Stimulated activated effector memory CD8-positive, alpha-beta T cell treated with anti-CD3 and anti-CD28 coated beads, Interleukin-12 subunit alpha, Interleukin-12 subunit beta, amount 100 ng/mL, for 72 hours (primary cell): ENCODE results near the gene CCDC91.
A peak's percentile ranks its signal among the peaks of the same experiment; 100 is the strongest.
"Not testable (repeated sequence)": the region's sequence is repeated elsewhere in the genome, so short reads cannot be mapped to it uniquely, and the experiment has no call there.

Source experiments
- ATAC-seq: fragments of 150-1000 bp; cut with Tn5 transposase; 2 replicates; pipeline ENCODE4 v1.10.0; 2021
- DNase-seq, 2 donors: peaks; one replicate each; pipeline ENCODE4 v3.0.0; 2021 to 2022; ENCODE audit warnings: low spot score in 2 of 2
- H3K27ac Mint-ChIP-seq: one replicate; pipeline ENCODE4 v1.8.0; 2022; ENCODE audit warnings: mild to moderate bottlenecking, mixed read lengths
- H3K36me3 Mint-ChIP-seq: one replicate; pipeline ENCODE4 v1.8.0; 2022; ENCODE audit warnings: mild to moderate bottlenecking, mixed read lengths
- H3K4me1 Mint-ChIP-seq: one replicate; pipeline ENCODE4 v1.8.0; 2022; ENCODE audit warnings: mixed read lengths
- H3K4me3 Mint-ChIP-seq: one replicate; pipeline ENCODE4 v1.8.0; 2022; ENCODE audit warnings: mild to moderate bottlenecking, mixed read lengths
- H3K9me3 Mint-ChIP-seq: one replicate; pipeline ENCODE4 v1.8.0; 2022; ENCODE audit warnings: mixed read lengths

Gene CCDC91

GRCh38 chr12:28379779-28380178 is 189.5 kb downstream of the CCDC91 start:
- DNase-seq, H3K9me3 Mint-ChIP-seq, H3K4me3 Mint-ChIP-seq, H3K4me1 Mint-ChIP-seq, H3K36me3 Mint-ChIP-seq, H3K27ac Mint-ChIP-seq, ATAC-seq: not testable (repeated sequence)

- Mint-ChIP-seq H3K27ac (no peak overlapping the region), H3K4me3 (no peak overlapping the region), H3K9me3 (no peaks in the 10 kb centered on the region), H3K36me3 (no peaks in the 10 kb centered on the region), H3K4me1 (no peaks in the 10 kb centered on the region)
- DNase-seq, result no peak
- ATAC-seq, result no peak
These were observed 193.1 kb downstream of the CCDC91 start for GRCh38 chr12:28383368-28383767.

GRCh38 chr12:28388879-28389278 is 198.6 kb downstream of the CCDC91 start:
- DNase-seq (no peak), ATAC-seq (no peak)
- no peaks in the 10 kb centered on the region for H3K4me1 Mint-ChIP-seq
- peaks cover 8% of the 10 kb centered on the region for H3K36me3 Mint-ChIP-seq
- H3K9me3 Mint-ChIP-seq, result no peaks in the 10 kb centered on the region
- H3K4me3 Mint-ChIP-seq, result no peak overlapping the region
- H3K27ac Mint-ChIP-seq, result no peak overlapping the region

- Mint-ChIP-seq H3K4me1 (no peaks in the 10 kb centered on the region), H3K27ac (no peak overlapping the region), H3K4me3 (no peak overlapping the region), H3K9me3 (no peaks in the 10 kb centered on the region), H3K36me3 (peaks cover 8% of the 10 kb centered on the region)
- ATAC-seq, result no peak
- no peak for DNase-seq
These were observed 199.9 kb downstream of the CCDC91 start for GRCh38 chr12:28390206-28390605.

GRCh38 chr12:28390761-28391385 is 200.6 kb downstream of the CCDC91 start:
- DNase-seq (no peak), ATAC-seq (no peak)
- peaks cover 8% of the 10 kb centered on the region for H3K36me3 Mint-ChIP-seq
- no peaks in the 10 kb centered on the region for H3K4me1 Mint-ChIP-seq
- no peaks in the 10 kb centered on the region for H3K9me3 Mint-ChIP-seq
- no peak overlapping the region for H3K27ac Mint-ChIP-seq
- H3K4me3 Mint-ChIP-seq, result no peak overlapping the region

GRCh38 chr12:28409892-28410291 is 219.6 kb downstream of the CCDC91 start:
- DNase-seq, result no peak
- H3K9me3 Mint-ChIP-seq, result peaks cover 3% of the 10 kb centered on the region
- no peak overlapping the region for H3K4me3 Mint-ChIP-seq
- ATAC-seq, result peak; percentile 51
- no peak overlapping the region for H3K27ac Mint-ChIP-seq
- peaks cover 16% of the 10 kb centered on the region for H3K36me3 Mint-ChIP-seq
- no peaks in the 10 kb centered on the region for H3K4me1 Mint-ChIP-seq

GRCh38 chr12:28413460-28414109 is 223.3 kb downstream of the CCDC91 start:
- Mint-ChIP-seq H3K9me3 (no peaks in the 10 kb centered on the region), H3K36me3 (peaks cover 10% of the 10 kb centered on the region), H3K4me1 (no peaks in the 10 kb centered on the region), H3K4me3 (no peak overlapping the region), H3K27ac (no peak overlapping the region)
- no peak for ATAC-seq
- DNase-seq, result no peak

GRCh38 chr12:28415755-28416154 is 225.5 kb downstream of the CCDC91 start:
- no peak for ATAC-seq

GRCh38 chr12:28421374-28421773 is 231.1 kb downstream of the CCDC91 start:
- peaks cover 5% of the 10 kb centered on the region for H3K4me1 Mint-ChIP-seq
- DNase-seq (no peak), ATAC-seq (no peak)
- no peak overlapping the region for H3K4me3 Mint-ChIP-seq
- H3K9me3 Mint-ChIP-seq, result peaks cover 4% of the 10 kb centered on the region
- no peaks in the 10 kb centered on the region for H3K36me3 Mint-ChIP-seq
- no peak overlapping the region for H3K27ac Mint-ChIP-seq

More at GRCh38 chr12:28415755-28416154, 225.5 kb downstream of the CCDC91 start:
- no peak overlapping the region for H3K27ac Mint-ChIP-seq
- no peak overlapping the region for H3K4me3 Mint-ChIP-seq
- H3K9me3 Mint-ChIP-seq, result no peaks in the 10 kb centered on the region
- no peaks in the 10 kb centered on the region for H3K4me1 Mint-ChIP-seq
- H3K36me3 Mint-ChIP-seq, result peaks cover 10% of the 10 kb centered on the region
- DNase-seq, result no peak

GRCh38 chr12:28424965-28425364 is 234.7 kb downstream of the CCDC91 start:
- H3K4me1 Mint-ChIP-seq, result peaks cover 5% of the 10 kb centered on the region
- no peak overlapping the region for H3K27ac Mint-ChIP-seq
- no peak overlapping the region for H3K4me3 Mint-ChIP-seq
- H3K9me3 Mint-ChIP-seq, result peaks cover 4% of the 10 kb centered on the region
- DNase-seq (no peak), ATAC-seq (no peak)
- no peaks in the 10 kb centered on the region for H3K36me3 Mint-ChIP-seq

GRCh38 chr12:28425526-28425925 is 235.3 kb downstream of the CCDC91 start:
- H3K9me3 Mint-ChIP-seq, result peaks cover 4% of the 10 kb centered on the region
- H3K4me3 Mint-ChIP-seq, result no peak overlapping the region
- ATAC-seq (no peak), DNase-seq (no peak)
- H3K36me3 Mint-ChIP-seq, result no peaks in the 10 kb centered on the region
- no peak overlapping the region for H3K27ac Mint-ChIP-seq
- peaks cover 5% of the 10 kb centered on the region for H3K4me1 Mint-ChIP-seq

GRCh38 chr12:28427046-28427445 is 236.8 kb downstream of the CCDC91 start:
- Mint-ChIP-seq H3K4me3 (no peak overlapping the region), H3K36me3 (no peaks in the 10 kb centered on the region), H3K27ac (no peak overlapping the region), H3K4me1 (peaks cover 5% of the 10 kb centered on the region), H3K9me3 (no peaks in the 10 kb centered on the region)
- no peak for ATAC-seq
- DNase-seq, result no peak

- no peak for ATAC-seq
- Mint-ChIP-seq H3K9me3 (no peaks in the 10 kb centered on the region), H3K4me3 (no peak overlapping the region), H3K4me1 (peaks cover 1% of the 10 kb centered on the region), H3K27ac (no peak overlapping the region), H3K36me3 (no peaks in the 10 kb centered on the region)
- DNase-seq, result no peak
These were observed 249.9 kb downstream of the CCDC91 start for GRCh38 chr12:28440081-28440608.

- DNase-seq (no peak), ATAC-seq (no peak)
- no peak overlapping the region for H3K27ac Mint-ChIP-seq
- H3K4me1 Mint-ChIP-seq, result no peaks in the 10 kb centered on the region
- H3K36me3 Mint-ChIP-seq, result no peaks in the 10 kb centered on the region
- no peak overlapping the region for H3K4me3 Mint-ChIP-seq
- H3K9me3 Mint-ChIP-seq, result no peaks in the 10 kb centered on the region
These were observed 251.8 kb downstream of the CCDC91 start for GRCh38 chr12:28442101-28442500.

GRCh38 chr12:28443337-28443736 is 253.1 kb downstream of the CCDC91 start:
- Mint-ChIP-seq H3K4me1 (no peaks in the 10 kb centered on the region), H3K9me3 (no peaks in the 10 kb centered on the region), H3K36me3 (no peaks in the 10 kb centered on the region), H3K4me3 (no peak overlapping the region), H3K27ac (no peak overlapping the region)
- DNase-seq (no peak), ATAC-seq (no peak)

- Mint-ChIP-seq H3K36me3 (peaks cover 6% of the 10 kb centered on the region), H3K4me1 (no peaks in the 10 kb centered on the region), H3K9me3 (no peaks in the 10 kb centered on the region), H3K27ac (no peak overlapping the region), H3K4me3 (no peak overlapping the region)
- DNase-seq (no peak), ATAC-seq (no peak)
These were observed 255.8 kb downstream of the CCDC91 start for GRCh38 chr12:28446031-28446430.
